Hematopoietic multipotent progenitor cell (in vitro differentiated cells): ENCODE data around the gene HPX. TPM values are rescaled to one million over a fixed set of nuclear protein-coding genes. Genes with fewer than 3 reads are reported as not detected.

Source experiments
- DNase-seq, 3 donors: peaks; one replicate each; pipeline ENCODE4 v3.0.0-alpha.2; 2011 to 2015; ENCODE audit warnings: low read depth in 2 of 3, low spot score in 2 of 3
- total RNA-seq: library from RNA; depleted of rRNA; stranded (reverse); fragments of >200 nt; gene quantifications from one replicate; pipeline ENCODE4 v1.2.3, GENCODE V29; 2012

HPX gene
- total RNA-seq, 1 donor = 1.6 TPM

DNA sequence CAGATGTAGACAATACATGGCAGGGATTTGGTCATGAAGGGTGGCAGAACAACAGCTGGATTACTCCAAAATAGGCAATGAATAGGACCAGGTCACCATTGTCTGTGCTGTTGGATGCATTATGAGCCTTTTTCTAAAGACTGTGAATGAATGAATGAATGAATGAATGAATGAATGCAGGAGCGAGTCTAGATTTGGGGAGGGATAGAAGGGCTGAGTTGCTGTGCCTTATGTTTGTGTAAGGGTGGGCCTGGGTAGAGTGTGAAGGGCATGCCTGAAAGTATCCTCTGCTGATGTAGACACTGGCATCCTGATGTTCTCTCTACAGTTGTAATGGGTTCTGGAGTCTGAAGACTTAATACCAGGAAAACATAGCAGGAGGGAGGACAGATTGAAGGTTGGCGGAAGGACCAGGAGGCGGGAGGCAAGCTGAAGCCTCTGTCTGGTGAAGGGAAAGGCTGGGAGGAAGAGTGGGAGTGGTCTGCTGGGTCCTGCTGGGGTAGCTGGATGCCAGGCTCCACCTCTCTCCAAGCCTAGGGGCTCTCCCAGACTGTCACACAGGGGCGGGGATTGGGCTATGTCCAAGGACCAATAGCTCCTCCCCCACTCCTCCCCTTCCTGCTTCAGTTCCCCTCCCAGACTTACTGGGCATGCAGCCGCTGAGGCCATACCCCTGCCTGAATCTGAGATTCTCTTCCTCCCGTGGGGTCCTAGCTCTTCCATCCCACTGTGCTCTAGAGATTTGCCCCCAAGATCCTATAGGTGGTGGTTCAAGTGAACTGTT lies 28.1 kb upstream of the HPX start:
- peak in 2 of 3 donors; percentile 89 to 92 for DNase-seq

- no peak for DNase-seq
Observed at GRCh38 chr11:6459099-6459450, 18.3 kb upstream of the HPX start.

DNA sequence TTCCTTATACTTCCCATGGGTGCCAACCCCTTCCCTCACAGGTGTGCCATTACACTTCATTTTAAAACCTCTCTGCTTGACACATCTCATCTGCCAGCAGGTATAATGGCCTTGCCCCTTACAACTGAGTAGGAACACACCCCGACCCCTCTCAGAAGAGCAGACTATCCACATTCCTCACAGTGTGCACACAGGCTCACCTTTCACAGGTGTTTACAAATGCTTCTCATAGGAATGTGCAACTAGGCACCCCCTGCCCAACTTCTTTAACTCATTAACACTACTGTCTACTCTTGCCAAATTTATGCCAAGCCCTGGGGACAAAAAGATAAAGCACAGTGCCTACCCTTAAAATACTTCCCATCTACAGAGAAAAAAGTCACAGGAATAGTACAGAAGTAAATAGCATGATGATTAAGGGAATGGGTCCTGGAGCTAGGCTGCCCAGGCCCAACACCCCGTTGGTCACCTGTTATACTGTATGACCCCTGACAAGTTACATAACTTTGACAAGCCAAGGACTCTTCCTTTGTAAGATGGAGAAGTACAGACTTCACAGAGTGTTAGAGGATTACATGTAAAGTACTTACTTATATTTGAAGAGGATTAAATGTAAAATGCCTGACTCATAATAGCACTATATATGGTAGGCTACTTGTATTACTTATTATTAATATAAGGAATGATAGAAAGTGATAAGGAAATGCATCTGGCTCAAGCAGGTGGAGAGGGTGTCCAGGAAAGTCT lies 17.7 kb upstream of the HPX start:
- DNase-seq = no peak

GRCh38 chr11:6457581-6458320 lies 17.0 kb upstream of the HPX start:
- no peak for DNase-seq

- no peak for DNase-seq
Observed at GRCh38 chr11:6456361-6457073, 15.7 kb upstream of the HPX start.

DNA sequence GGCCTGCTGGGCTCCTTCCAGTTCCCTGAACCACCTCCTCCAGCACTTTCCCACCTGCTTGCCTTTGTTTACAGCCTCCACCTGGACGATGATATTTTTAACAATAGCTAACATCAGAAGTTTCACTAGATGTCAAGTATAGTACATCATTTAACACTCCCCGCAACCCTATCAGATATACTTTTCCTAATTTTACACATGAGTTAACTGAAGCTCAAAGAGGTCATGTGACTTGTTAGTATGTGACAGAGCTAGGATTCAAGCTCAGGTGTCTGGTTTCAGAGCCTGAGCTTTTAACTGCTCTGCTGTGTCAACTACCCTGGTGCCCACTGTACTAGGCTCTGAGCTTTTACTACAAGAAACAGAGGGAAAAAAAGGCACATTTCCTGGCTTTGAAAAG lies 14.3 kb upstream of the HPX start:
- no peak for DNase-seq

DNA sequence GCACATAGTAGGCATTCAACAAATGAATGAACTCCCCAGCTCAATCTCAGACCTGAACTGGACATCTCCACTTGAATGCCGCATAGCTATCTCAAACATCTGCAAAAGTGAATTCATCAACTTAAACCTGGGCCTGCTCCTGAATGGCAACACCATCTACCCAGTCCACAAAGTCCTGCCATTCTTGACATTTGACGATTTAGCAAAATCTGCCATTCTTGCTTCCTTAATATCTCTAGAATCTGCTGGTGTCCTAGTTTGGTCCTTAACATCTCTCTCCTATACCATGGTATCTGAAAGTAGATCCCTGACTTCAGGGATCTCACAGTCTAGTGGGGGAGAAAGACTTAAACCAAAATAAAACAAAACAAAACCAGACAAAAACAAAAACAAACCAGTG lies 12.4 kb upstream of the HPX start:
- DNase-seq = no peak

DNA sequence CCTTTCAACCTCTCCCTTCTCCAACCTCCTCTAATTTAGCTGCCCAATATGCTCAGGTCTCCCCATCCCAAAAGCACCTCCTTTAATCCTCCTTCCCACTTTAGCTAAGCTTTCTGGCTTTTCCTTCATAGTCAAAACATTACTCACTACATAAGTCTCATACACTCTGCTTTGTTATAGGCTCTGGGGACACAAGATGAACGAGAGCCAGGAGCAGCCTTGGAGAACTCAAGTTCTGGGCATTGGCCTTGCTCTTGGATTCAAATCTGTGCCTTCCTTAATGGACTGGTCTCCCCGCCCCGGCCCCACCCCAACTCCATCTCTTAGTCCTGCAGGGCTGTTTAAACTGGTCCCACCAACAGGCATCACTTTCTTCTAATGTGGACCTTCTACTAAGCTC lies 11.4 kb upstream of the HPX start:
- no peak for DNase-seq

- no peak for DNase-seq
Observed at GRCh38 chr11:6448574-6448973, 7.8 kb upstream of the HPX start.

GRCh38 chr11:6443269-6444003 lies 2.6 kb upstream of the HPX start:
- peak; percentile 37 to 61 (median 42) for DNase-seq

GRCh38 chr11:6442441-6442840 lies 1.7 kb upstream of the HPX start:
- DNase-seq = no peak

DNA sequence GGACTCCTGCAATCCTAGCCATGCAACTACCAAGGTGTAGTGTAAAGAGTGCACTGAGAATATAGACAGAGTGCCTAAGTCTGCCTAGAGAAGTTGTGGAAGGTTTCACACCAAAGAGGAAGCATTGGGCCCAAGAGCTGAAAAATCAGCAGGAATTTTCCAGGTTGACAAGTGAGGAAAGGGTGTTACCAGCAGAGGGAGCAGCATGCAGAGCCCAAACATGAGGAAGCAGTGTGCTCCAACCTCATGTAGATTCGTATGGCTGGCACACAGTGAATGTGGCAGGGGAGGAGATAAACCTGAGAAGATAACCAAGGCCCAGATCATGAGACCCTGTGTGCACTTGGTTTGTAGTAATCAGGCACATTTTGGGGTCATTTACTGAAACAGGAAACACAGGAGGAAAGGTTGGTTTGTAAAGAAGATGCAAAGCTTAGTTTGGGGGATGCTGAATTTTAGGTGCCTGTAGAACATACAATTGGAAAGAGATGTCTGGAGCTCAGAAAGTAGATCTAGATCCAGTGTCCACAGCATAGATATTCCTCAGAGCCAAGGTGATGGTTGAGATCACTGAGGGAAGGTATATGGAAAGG lies 1.7 kb downstream of the HPX start:
- DNase-seq = peak in 2 of 3 donors; percentile 48 to 59

GRCh38 chr11:6437993-6438392 lies 2.8 kb downstream of the HPX start:
- peak in 2 of 3 donors; percentile 35 to 59 for DNase-seq

DNA sequence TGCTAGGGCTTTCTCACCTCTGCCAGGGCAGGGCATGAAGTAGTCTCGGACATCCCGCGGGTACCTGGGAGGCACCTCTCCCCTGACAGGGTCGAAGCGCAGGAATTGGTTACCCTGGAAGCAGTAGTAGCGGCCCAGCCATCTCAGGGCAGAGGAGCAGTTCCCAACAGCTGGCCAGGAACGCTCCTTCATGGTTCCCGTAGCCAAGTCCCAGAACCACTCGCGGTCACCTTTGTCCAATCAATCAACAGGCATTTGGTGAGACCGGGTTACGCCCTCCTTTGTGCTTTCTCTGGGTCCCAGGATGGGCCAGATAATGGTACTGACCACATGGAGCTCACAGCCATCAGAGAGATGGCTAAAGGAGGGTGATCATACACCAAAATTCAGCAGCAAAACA lies 3.4 kb downstream of the HPX start:
- DNase-seq = no peak

- no peak for DNase-seq
Observed at GRCh38 chr11:6433998-6434660, 6.7 kb downstream of the HPX start.

GRCh38 chr11:6431861-6432260 lies 8.9 kb downstream of the HPX start:
- no peak for DNase-seq

DNA sequence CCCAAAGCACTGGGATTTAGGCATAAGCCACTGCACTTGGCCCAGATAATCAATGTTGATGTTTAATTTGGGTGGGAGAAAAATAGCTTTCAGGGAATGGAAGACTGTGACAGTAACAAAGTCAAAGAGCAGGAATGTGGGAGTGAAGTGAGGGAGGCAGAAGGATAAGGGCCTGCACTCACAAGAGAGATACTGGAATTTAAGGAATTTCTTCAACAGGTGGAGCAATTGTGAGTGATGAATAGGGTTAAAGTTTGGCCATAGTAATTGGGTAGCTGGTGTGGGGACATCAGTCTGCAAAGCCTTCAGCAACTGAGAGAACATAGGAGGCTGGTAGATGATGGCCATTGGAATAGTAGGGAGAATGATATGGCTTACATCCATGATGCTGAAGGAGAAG lies 13.3 kb downstream of the HPX start:
- no peak for DNase-seq

DNA sequence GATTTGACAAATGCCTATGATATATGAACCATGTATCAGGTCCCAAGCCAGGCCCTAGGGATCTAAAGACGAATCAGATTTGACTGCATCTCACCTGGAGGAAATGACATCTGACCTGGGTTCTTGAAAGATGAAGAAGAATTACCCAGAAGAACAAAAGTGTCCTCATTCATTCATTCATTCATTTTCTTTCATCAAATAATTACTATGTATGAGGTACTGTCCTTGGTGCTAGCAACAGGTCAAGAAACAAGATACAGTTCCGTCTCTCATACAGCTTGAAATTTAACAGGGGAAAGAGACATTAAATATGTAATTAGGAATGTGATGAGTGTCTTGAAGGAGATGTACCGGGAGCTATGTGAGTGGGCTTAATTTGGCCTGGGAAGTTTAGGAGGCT lies 20.1 kb downstream of the HPX start:
- no peak for DNase-seq

DNA sequence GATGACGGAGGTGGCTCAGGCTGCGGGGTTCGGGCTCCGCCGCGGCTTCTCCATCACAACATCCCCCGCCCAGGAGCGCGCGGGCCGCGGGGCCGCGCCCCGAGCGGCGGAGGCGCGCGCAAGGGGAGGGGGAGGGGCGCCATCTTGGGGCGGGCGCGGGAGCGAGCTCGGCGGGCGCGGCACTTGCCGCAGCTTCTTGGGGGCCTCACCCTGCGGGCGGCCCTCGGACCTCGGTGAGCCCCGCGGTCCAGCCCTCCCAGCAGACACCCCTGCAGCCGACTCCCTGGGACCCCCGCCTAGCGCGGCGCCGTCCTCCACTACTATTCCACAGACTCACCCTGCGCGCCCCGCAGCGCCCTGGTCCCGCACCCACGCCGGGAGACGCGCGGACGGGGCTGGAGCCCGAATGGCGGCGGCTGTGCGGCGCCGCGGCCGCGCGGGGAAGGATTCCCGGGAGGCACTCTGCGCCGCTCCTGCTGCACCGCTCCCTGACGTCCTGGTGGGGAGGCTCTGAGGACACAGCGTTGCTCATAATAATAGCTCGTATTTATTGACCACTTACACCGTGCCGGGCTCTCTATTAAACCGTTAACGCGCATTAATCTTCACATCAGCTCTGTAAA lies 21.7 kb downstream of the HPX start, which contains the start of gene APBB1:
APBB1 (minus strand) TSS at position 86 of the 623 bp plus-strand sequence. CDS start 7,747 bp downstream, outside the sequence.
- DNase-seq = peak; percentile 63 to 71 (median 69)
